Muscle layer of colon (tissue), 2 donors: ENCODE results near the gene TINCR.

ENCODE experiments used
- H3K27ac ChIP-seq: one replicate; pipeline ENCODE4 v1.7.0; 2013; ENCODE audit warnings: low read depth, mild to moderate bottlenecking, low read length, moderate library complexity
- H3K27me3 ChIP-seq, 2 donors: one replicate each; pipeline ENCODE4 v1.7.0; 2013; ENCODE audit warnings: low read length in 2 of 2, mild to moderate bottlenecking in 2 of 2; ENCODE audit not compliant: insufficient read depth in 2 of 2, control insufficient read depth in 1 of 2
- H3K36me3 ChIP-seq: one replicate; pipeline ENCODE4 v1.7.0; 2013; ENCODE audit warnings: mild to moderate bottlenecking, low read length; ENCODE audit not compliant: insufficient read depth
- H3K4me1 ChIP-seq: one replicate; pipeline ENCODE4 v1.7.0; 2013; ENCODE audit warnings: mild to moderate bottlenecking, low read length; ENCODE audit not compliant: insufficient read depth
- H3K4me3 ChIP-seq, 2 donors: one replicate each; pipeline ENCODE4 v1.7.0; 2013; ENCODE audit warnings: low read length in 2 of 2, low read depth in 1 of 2, mild to moderate bottlenecking in 1 of 2, moderate library complexity in 1 of 2
- H3K9ac ChIP-seq: one replicate; pipeline ENCODE4 v1.7.0; 2013; ENCODE audit warnings: low read length
- H3K9me3 ChIP-seq: one replicate; pipeline ENCODE4 v1.7.0; 2013; ENCODE audit warnings: mild to moderate bottlenecking, low read length
- donor health status: abdominal sarcoma.
- donor health status: Adenocarcinoma of cecum.

TINCR gene

DNA sequence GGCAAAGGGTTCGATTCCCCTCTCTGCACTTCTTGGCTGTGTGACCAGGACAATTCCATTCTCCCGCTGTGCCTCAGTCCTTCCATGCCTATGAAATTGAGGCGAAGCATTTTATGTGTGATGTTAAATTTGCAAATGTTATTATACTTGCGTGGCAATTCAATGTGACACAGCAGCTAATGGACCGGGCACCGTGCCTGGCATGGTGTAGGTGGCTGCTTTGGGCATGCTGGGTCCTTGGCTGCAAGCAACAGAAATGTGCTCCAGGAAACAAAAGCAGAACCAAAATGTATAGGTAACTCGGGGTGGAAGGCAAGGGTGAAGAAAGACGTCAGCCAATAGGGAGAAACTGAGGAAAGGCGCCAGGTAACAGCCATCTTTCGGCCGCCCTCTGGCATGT lies 37.1 kb downstream of the TINCR start:
- Histone ChIP-seq H3K36me3 (no peaks in the 10 kb centered on the region), H3K4me1 (no peaks in the 10 kb centered on the region), H3K9me3 (peaks cover 10% of the 10 kb centered on the region), H3K9ac (no peak overlapping the region), H3K4me3 (no peak overlapping the region), H3K27me3 (peaks cover 0 to 2% of the 10 kb centered on the region in 2 donors), H3K27ac (no peak overlapping the region)

DNA sequence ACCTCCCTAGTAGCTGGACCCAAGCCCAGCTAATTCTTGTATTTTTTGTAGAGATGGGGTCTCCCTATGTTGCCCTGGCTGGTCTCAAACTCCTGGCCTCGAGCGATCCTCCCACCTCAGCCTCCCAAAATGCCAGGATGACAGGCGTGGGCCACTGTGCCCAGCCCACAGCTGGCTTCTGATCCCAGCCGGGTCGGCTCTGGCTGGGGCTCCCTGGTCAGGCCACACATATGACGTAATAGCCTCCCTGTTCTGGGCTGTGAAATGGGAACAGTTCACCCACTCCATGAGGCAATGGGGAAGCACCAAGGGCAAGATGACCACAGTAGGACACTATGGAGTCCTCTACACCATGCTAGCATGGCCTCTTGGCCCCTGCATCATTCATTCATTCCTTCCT lies 41.1 kb downstream of the TINCR start:
- Histone ChIP-seq H3K27ac (no peak overlapping the region), H3K4me3 (no peak overlapping the region), H3K27me3 (no peaks in the 10 kb centered on the region), H3K9ac (no peak overlapping the region), H3K4me1 (no peaks in the 10 kb centered on the region), H3K9me3 (no peaks in the 10 kb centered on the region), H3K36me3 (no peaks in the 10 kb centered on the region)

DNA sequence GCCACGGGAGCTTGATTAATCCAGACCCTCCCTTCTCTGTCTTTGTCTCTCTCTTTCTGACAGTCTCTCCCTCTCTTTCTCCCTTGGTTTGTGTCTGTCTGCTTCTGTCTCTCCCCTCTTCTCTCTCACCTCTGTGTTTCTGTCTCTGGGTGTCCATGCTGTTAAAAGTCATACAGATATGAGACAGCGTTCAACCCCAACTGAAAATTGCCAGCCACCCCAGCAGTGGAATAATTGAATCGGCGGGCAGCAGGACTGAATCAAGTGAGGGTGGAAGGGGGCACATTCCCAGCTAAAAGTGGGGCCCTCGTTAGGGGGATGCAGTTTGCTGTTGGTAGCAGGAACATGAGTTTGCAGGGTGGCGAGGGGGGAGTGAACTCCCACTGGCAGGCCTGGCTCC lies 43.7 kb downstream of the TINCR start:
- no peaks in the 10 kb centered on the region for H3K27me3 ChIP-seq
- H3K4me1 ChIP-seq = no peaks in the 10 kb centered on the region
- no peak overlapping the region for H3K9ac ChIP-seq
- no peaks in the 10 kb centered on the region for H3K9me3 ChIP-seq
- no peak overlapping the region for H3K4me3 ChIP-seq
- H3K36me3 ChIP-seq = no peaks in the 10 kb centered on the region
- H3K27ac ChIP-seq = no peak overlapping the region

DNA sequence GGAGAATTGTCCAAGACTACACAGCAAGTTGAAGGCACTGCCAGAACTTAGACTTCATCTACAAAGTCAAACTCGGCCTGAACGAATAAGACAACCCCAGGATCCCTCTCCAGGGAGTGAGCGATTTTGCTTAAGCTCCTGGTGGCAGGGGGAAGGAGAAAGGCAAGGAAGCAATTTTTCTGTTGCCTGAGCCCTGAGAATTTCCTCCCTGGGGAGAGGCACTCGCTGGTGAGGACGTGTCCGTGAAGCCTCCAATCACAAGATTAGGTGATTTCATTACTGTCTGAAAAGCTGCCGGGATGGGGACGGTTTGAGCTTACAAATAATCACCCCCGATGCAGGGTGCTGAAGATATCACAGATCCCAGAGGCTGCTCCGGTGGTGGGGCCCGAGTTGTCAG lies 45.6 kb downstream of the TINCR start:
- H3K4me1 ChIP-seq = no peaks in the 10 kb centered on the region
- no peak overlapping the region for H3K4me3 ChIP-seq
- H3K27ac ChIP-seq = no peak overlapping the region
- no peaks in the 10 kb centered on the region for H3K36me3 ChIP-seq
- H3K9ac ChIP-seq = no peak overlapping the region
- H3K27me3 ChIP-seq = no peaks in the 10 kb centered on the region
- H3K9me3 ChIP-seq = no peaks in the 10 kb centered on the region

DNA sequence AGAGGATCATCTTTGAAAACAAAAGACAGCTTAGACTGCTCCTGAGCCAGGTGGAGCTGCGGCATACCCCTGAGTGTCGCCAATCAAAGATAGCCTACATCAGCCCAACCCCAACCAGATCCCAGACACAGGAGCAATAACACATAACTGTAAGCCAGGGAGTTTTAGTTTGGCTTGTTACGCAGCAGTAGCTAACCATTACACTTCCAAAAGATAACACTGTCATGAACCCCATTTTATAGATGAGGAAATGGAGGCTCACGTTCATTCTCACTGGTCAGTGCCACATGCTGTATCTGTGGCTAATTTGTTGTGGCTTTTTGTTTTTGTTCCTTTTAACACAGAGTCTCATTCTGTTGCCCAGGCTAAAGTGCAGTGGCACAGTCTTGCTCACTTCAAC lies 47.3 kb downstream of the TINCR start:
- Histone ChIP-seq H3K36me3 (no peaks in the 10 kb centered on the region), H3K9ac (no peak overlapping the region), H3K4me3 (no peak overlapping the region), H3K27me3 (no peaks in the 10 kb centered on the region), H3K9me3 (peaks cover 7% of the 10 kb centered on the region), H3K4me1 (no peaks in the 10 kb centered on the region), H3K27ac (no peak overlapping the region)

DNA sequence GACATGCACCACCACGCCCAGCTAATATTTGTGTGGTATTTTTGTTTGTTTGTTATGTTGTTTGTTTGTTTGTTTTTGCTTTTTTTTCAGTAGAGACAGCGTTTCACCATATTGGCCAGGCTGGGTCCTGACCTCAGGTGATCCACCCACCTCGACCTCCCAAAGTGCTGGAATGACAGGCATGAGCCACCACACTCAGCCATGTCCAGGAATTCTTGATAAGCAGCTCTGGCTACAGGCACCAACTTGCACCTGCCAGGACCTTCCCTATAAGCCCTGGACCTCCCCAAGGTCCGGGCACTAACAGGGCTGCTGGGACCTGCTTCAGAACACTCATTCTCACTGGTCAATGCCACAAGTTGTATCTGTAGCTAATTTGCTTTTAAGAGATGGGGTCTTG lies 48.7 kb downstream of the TINCR start:
- H3K4me1 ChIP-seq = no peaks in the 10 kb centered on the region
- H3K27ac ChIP-seq = no peak overlapping the region
- no peak overlapping the region for H3K4me3 ChIP-seq
- H3K9ac ChIP-seq = no peak overlapping the region
- H3K9me3 ChIP-seq = peaks cover 7% of the 10 kb centered on the region
- H3K36me3 ChIP-seq = no peaks in the 10 kb centered on the region
- H3K27me3 ChIP-seq = no peaks in the 10 kb centered on the region

DNA sequence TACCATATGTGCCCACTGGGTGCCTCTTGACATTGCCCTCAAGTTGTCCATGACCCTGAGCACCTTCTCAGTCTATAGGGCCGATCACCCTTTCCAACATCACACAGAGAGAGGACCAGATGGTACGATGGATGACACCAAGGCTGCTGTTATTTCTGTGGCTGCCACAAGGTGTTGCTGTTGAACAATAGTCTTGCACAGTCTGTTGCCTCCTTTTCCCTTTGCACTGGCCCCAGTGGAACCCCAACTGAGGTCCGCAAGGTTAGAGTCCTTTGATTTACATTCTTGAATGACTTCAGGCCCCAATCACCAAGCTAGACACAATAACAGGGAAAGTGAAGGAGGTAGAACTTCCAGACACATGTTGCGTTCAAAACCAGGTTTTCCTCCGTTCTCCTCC lies 52.0 kb downstream of the TINCR start:
- Histone ChIP-seq H3K27me3 (no peaks in the 10 kb centered on the region), H3K9me3 (peaks cover 7% of the 10 kb centered on the region), H3K4me3 (no peak overlapping the region), H3K9ac (no peak overlapping the region), H3K4me1 (no peaks in the 10 kb centered on the region), H3K36me3 (no peaks in the 10 kb centered on the region), H3K27ac (no peak overlapping the region)

DNA sequence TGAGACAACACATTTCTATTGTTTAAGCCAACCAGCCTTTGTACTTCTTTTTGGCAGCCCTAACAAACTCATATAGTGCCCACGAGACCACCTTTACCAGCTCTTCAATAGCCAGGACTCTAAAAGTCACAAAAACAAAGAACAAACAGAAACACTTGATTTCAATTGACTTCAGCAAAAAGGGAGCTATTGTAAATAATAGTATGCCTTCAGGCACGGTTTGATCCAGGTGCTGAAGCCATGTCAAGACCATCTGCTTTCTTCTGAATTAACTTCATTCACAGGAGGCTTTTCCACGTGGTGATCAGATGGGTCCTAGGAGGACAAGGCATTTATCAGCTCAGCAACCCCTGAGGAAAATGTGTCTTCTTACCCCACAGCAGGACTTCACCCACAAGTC lies 53.8 kb downstream of the TINCR start:
- no peaks in the 10 kb centered on the region for H3K36me3 ChIP-seq
- H3K4me3 ChIP-seq = no peak overlapping the region
- no peak overlapping the region for H3K9ac ChIP-seq
- H3K27ac ChIP-seq = no peak overlapping the region
- no peaks in the 10 kb centered on the region for H3K4me1 ChIP-seq
- no peaks in the 10 kb centered on the region for H3K27me3 ChIP-seq
- peaks cover 7% of the 10 kb centered on the region for H3K9me3 ChIP-seq

DNA sequence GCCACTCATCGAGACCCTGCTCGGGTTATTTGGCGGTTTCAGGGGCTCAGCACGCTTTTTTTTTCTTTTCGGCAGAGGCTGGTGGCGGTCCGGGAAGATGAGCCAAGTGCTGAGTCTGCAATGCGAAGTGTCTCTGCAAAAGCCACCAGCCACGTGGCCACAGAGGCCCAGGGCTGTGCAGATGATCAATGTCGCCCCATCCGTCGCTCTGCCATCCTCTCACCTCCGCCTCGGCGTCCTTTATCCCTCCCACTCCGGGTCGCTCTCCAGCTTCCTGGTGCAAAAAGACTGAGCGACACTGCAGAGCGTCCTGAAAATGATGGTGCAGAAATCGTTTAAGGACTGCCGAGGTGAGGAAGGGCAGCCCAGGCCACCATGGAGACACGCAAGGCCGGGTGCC lies 55.0 kb downstream of the TINCR start:
- no peak overlapping the region for H3K4me3 ChIP-seq
- H3K27ac ChIP-seq = no peak overlapping the region
- H3K27me3 ChIP-seq = no peaks in the 10 kb centered on the region
- H3K9me3 ChIP-seq = peaks cover 7% of the 10 kb centered on the region
- H3K36me3 ChIP-seq = no peaks in the 10 kb centered on the region
- no peak overlapping the region for H3K9ac ChIP-seq
- H3K4me1 ChIP-seq = no peaks in the 10 kb centered on the region
